Stimulated activated CD8-positive, alpha-beta memory T cell treated with anti-CD3 and anti-CD28 coated beads, Interleukin-2, amount 100 ng/mL, for 1 hour (primary cell): ENCODE data around the gene DPP6.

Experiments used
- DNase-seq, 2 donors: peaks; one replicate each; pipeline ENCODE4 v3.0.0-alpha.2; 2020; ENCODE audit warnings: low read depth in 2 of 2

The DPP6 gene

DNA sequence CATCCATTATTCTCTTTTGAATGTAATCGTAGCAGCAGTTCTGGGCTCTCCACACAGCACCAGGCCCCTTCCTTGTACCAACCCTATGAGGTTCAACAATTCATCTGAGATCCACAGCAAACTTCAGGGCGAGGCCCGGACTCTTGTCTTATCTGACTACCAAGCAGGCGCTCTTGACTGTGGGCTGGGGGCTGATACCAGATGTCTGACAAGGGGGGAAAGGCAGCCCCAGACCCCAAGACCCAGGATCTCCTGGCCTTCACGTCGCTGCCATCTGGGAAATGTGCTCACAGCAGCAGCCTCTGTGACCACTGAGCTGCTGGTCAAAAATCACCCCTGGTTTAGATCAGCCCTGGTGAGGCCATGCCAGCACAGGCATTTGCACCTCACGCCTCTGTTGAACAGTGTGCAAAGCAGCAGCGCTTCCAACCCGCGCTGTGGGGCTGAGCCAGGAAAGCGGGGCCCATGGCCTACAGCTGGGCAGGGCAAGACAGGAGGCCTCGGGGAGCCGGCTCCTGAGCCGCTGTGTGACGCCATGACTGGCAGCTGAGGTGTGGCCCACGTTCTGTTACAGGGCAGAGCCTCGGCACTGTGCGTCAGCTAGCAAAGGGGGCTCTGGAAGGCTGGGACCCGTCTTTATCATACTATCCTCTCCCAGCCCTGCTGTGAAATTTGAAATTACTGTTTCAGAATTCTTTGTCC, 806.8 kb downstream of the DPP6 start:
- DNase-seq = no peak

DNA sequence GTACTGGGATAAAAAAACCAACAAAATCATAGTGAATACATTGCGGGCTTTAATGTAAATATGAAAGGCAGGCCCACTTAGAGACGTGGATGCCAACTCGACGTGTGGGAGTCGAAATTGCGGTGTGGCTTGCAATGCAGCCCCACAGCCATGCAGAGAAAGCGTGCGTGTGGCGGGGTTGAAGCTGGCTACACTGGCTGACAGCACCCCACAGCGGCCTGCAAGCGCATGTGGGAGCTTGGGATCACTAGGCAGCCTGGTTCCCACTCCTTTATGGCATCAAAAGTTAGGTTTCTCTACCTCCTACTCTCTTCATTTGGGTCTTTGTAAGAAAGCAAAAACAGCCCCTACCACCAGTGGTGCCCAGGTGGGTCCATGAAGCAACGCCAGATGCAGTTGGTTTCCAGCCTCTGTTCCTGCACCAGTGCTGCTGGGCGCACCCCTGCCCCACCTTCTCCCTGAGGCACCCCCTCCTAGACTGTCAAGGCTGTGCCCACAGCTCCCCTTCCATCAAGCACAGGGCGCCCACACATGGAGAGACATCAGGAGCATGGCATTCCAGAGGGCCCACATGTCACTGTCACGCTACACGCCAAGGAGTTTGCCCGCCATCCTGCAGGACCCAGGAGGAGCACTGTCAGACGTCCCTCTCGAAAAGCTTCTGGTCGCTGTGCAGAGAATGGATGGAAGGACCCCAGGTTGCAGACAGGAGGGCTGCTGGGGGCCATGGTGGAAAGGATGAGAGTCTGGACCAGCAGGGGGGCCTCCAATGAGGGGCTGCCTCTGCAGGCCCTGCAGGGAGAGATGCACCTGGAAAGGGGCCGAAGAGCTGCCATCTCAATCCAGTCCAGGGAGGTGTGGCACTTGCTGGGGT, 807.8 kb downstream of the DPP6 start:
- no peak for DNase-seq

DNA sequence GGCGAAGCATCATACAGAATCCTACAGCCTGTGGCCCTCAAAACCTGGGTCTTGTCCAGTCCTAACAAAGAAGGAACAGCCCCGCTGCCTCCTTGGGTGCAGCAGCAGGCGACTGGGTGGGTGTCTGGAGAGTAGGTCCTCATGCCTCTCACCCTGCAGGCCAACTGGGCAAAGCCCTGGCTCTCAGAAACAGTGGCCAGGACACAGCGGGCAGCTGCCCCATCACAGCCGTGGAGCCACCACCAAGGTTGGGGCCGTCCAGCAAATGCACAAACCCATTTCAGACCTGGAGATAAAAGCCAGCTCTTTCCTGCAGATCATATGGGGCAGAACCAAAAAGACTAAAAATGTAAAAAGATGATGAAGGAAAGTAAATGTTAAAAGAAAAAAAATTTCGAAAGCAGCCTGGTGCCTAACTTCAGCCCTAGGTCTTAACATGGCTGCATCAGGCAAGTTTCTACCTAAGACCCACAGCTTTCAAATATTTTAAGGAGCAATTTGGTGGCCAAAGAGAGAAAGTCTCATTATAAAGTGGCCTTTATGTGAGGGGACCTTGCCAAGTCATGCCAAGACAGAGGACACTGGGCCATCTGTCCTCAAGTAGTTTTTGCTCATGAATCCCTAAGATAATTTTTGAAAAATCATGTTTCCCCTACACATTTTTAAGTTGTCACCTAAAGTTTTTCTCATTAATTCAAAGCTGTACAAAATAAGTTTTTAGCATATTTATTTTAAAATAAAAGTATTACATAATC, 808.6 kb downstream of the DPP6 start:
- no peak for DNase-seq

DNA sequence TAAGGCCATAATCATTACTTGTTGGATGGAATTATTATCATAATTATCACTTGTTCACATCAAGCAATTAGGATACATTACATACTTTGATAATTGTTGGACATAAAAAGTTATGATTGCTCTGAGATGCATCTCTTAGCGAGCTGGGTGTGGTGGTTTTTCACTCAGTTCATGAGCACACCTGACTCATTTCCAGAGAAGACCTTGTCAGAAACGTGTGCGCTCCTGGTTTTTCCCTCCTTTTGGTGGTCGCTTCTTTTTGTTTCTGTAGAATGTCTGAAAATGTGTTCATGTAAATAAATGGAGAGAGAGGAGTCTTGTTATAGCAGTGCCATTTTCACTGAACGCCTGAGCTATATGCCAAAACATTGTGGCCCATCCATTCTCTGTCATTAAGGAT, 809.4 kb downstream of the DPP6 start:
- no peak for DNase-seq

DNA sequence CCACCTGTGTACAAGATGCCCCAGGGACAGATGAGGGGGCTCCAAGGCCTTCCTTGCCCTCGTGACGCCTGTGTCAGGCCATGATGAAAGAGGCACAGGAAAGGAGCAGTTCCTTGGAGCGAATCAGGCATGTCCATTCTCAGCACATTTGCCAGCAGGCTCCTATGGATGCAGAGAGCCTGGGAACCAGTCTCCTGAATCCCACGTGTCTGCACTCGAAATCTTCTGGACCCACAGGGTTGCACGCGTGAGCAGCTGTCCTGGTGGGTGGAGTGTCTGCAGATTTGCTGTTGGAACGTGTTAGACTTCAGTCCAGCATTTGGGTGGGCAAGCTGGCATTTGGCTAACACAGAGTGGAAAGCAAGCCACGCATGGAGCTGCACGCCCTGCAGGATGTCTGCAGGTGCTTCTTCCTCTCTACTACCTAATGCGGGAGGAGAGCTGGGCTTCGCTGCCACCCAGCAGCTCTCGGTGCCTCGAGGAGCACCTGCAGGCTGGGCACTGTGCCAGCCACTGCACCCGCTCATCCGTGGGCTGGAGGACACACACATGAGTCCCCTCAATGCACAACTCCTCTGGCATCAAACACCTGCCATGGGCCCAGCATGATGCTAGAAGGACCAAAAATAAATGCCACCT, 810.1 kb downstream of the DPP6 start:
- DNase-seq = no peak

DNA sequence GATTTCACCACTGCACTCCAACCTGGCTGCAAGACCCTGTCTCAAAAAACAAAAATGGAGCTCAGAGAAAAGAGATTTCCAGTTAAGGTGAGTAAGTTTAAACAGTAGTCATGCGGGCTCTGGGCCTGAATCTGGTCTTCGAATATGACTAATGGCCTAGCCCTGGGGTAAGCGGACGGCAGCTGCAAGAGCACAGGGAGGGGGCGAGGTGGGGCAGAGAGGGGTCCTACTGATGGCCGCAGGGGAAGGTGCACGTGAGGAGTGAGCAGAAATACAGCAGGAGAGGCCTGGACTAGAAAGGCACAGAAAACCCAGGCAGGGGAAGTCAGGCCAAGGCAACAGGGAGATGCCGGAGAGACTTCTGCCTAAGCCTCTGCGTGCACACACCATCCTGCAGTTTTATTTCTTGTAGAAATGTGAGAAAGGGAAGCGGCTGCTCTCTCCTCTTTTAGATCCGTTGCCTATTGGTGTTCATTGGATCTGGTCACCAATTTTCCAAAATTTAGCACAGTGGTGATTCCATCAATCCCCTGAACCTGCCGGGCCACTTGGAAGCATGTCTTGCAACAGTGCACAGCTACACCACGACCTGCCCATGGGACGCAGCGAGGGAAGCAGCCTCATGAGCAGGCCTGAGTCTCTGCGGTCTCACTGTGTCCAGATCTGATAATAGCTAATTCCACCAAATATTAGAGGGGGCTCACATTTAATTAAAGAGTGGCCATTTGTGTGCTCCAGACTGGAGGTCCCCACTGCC, 811.7 kb downstream of the DPP6 start:
- no peak for DNase-seq

DNA sequence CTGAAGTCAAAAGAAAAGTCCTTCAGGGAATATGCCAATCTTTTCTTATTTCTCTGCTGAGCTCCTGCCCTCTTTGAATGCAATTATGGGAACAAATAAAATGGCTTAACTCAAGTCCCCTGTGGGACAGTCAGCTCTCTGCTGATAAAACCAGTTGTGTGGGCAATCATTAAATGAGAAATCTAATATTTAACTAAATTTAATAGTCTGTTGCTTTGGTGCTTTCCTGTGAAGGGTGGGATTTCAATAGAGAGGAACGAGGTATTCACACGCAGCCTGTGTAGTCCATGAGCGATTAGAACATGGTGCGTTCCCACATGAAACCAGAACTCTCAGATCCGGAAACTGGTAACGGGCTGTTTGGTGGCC, 812.3 kb downstream of the DPP6 start:
- no peak for DNase-seq

DNA sequence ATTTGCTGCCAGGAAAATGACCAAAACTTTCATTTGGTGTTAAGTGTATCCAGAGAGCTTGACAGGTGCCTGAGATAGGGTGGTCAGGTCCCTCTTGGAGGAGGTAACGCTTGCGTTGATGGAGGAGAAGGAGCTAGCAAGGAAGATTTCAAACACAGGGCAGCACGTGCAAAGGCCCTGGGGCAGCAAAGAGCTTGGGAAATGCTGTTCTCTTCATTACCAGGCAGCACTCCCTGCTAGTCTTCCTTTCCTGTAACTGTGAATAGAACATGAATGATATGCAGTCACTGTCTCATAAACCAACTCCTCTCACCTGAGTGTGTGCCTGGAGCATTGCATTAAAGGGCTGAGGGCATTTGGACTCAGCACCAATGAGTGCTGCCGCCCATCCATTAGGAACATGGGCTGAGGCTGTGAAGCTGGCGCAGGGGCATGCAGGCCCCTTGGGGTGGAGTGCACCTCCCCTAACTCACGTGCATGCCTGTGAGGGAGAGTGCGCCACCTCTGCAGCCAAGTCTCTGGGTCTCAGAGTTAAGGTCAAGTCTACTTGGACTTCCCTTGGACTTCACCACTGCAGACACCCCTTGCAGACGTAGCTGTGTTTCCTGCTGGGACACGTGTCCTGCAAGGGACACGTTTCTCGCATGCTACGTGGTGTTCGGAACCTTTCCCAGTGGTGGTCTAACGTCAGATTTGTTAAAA, 813.9 kb downstream of the DPP6 start:
- DNase-seq = no peak

DNA sequence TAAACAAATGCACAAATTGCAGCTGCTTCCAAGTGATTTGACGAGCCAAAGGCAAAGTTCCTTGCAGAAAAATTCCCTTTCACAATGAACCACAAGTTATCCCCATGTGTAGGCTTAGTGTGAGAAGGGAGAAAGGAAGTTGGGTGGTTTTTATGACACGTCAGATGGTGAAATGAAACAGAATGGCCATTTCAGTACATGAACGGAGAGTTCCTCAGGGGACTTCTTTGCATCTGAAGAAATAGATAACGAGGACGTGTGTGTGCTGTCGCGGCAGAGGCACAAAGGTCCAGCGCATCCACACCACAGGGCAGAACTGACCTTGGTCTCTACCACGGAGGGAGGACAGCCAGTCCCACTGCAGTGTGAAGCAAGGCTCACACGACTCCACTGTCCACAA, 814.9 kb downstream of the DPP6 start:
- DNase-seq = no peak

DNA sequence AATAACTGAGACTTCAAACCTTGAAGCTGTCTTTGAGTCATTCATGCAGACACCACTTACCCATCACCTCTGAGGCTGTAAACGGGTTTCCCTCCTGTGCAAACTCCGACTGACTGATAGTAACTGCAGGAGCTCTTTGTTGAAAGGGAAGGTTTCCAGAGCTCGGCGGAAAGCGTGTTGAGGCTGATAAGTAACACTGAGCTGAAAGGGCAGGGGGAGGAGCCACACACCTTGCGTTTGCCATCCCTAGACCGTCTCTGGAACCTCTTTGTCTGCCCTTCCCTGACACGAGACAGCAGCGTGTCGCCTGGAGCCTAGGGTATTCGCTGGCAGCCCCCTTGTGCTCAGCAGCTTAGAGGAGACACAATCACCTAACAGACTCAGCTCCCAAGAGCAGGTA, 816.7 kb downstream of the DPP6 start:
- DNase-seq = no peak

DNA sequence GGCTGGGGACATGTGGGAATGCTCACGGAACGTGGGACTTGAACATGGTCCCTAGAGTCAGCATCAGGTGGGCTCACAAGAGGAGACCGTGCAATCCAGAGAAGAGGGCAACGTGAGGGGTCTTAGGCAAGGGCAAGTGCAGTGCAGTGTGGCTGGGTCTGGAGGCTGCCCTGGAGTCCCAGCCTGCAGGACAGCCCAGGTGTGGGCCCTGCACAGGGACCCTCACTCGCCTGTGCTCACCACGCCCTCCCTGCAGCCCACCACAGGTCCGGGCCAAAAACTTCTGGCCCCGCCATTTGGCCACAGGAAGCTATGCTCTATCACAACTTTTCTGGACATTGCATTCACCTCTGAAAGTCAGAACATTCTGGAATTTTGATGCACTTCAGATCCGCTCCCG, 817.2 kb downstream of the DPP6 start:
- no peak for DNase-seq

DNA sequence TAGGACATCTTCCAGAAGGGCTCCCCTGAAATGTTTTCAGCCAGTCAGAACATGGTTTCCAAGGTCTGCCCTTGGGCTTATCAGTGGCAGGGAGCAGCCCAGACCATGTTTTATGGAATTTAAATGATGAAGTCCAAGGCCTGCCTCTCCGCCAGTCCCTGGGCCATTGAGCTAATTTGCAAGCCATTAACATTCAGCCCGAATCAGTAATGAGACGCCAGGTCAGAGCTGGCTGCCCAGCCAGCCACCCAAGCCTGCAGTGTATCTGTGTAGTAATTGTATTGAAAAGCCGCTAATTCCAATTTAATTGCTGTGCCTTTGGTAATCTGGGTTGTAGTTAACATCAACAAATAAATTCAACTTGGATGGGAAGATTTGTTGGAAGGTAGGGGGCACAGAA, 819.3 kb downstream of the DPP6 start:
- no peak for DNase-seq

DNA sequence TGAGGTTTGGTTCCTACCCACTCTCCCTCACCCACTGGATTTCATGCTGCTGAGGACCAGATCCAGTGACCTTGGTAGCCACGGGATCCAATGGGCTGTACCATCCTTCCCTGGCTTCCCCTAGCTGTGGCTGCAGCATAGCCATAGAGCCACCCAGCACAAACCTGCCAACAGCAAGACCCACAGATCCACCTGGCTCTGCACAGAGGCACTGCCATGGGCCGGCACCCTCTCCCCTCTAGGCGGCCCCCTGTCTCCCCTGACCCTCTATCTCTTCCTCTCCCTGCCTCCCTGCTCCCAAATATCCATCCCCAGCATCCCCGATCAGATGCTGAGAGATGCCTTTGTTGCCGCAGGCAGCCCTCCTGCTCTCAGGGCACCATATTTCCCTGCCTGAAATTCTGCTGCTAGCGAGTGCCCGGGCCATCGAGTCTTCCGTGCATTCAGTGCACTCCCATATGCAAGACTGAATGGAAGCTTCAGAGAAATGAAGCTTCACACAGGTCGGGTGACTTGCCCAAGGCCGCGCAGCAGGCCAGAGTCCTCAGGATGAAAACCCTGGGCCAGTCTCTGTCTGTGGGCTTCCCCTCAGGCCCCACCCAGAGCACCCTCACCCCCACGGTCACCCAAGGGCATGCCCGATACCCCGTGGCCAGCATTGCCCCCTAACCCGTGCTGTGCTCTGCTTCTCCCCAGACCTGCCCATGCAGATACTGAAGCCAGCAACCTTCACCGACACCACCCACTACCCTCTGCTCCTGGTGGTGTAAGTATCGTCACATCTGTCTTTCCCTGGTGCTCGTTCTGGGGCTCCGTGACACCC, 819.9 kb downstream of the DPP6 start:
- DNase-seq = no peak

DNA sequence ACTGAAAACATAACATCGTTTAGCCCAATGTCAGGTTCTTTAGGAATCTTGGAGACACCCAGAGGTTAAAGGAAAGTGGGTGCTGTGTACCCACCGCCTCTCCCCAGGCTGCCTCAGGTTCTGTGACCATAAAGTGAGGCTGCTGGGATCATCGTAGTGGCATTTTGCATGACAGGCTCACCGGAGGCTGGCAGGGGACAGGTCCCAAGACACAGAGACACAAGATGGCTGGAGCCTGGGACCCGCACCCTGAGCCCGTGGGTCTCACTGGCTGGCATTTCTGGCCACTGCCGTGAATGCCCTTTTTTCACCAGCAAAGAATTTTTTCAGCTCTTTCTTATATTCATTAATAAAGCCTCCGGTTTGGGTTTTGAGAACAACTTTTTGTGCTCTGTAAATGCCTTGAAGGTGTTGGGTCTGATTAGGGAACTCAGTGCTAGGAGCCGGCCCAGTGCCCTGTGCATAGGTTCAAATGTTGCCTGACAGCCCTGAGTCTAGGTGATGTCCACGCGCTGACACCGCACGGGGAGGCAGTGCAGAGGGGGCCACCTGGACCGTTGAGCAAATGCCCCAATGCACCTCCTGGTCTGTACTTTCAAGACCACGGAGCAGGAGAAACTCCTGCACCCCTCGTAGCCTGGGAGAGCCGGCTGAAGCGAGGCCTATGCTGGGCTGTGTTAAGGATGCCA, 820.8 kb downstream of the DPP6 start:
- DNase-seq = no peak

DNA sequence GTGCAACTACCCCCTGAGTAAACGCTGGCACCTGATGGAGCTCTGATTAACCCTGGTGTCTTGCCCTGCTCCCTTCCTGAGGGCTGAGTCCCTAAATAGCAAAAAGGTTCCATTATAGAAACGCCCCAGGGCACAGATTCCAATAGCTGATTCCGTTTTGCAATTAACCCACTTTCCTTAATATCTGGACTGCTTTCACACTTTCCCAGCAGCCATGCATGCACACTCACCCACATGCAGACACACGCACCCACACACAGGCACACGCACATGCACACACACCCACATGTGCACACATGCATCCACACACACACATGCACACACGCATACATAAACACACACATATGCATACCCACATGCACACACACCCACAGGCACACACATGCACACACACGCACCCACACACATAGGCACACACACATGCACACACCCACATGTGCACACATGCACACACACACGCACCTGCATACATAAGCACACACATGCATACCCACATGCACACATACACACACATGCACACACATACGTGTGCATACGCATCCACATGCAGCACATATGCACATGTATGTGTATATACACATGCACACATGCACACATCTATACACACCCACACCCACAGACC, 821.4 kb downstream of the DPP6 start:
- DNase-seq = no peak

DNA sequence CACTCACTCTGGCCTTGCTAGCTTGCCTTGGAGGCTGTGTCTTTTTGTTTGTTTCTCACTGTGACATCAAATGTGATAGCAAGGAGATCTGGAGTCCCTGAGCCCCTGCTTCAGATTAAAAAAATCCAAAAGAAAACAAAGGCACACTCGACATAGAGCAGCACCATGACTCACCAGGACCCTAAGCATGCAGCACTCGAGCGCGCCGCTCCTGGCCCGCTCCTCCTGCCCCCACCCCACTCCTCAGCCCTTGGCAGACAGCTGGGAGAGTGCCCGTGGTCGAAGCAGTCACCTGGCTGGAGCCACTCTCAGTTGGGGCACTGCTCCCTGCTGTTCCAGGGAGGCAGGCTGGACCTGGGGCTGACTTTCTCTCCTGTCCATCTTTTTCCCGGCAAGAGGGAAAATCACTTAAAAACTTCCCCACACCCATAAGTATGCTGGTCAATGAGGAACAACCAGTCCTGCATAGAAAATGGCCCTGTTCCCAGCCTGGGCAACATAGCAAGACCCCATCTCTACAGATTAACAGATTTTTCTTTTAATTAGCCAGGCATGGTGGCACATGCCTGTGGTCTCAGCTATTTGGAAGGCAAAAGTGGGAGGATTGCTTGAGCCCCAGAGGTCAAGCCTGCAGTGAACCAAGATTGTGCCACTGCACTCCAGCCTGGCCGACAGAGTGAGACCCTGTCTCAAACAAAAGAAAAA, 822.4 kb downstream of the DPP6 start:
- no peak for DNase-seq

DNA sequence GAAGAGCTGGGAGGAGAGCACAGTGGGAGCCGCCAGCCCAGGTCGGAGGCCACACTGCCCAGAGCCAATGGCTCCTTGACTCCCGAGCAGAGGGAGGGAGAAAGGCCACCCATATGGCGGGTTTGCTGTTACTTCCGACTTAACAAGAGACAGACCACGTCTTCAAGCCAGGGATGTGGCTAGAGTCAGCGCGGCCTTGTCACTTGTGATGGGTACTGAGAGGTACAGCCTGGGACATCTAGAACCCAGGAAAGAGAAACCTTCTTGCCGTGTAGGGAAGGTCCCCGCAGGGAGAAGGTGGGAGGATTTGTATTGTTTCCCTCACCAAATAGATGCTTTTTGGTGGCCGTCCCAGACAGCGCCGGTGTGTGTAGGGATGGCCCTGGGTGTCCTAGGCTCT, 823.1 kb downstream of the DPP6 start:
- no peak for DNase-seq

DNA sequence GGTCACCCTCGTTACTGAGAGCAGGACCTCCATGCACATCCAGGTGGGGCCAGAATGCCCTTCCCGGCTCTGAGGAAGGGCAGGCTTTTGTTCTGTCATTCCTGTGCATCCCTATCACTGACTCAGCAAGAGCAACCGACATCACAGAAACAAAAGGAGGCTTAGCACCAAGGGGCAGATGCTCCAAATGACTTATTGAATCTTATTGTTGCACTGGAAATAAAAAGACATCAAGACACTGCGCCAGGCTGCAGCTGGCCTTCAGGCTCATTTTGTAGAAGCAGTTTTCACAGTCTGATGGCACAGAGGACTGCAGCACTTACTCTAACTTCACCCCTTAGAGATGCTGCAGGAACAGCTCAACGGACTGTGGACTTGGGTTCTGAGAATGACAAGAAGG, 824.3 kb downstream of the DPP6 start:
- DNase-seq = no peak
